GM21390 (cell line): Measurements from ENCODE around the gene ZDHHC14.

Experiments
- ATAC-seq: cut with Tn5 transposase; IDR thresholded peaks from one replicate; pipeline ENCODE4 v1.9.1; 2021; ENCODE audit not compliant: unreplicated experiment

Gene ZDHHC14

DNA sequence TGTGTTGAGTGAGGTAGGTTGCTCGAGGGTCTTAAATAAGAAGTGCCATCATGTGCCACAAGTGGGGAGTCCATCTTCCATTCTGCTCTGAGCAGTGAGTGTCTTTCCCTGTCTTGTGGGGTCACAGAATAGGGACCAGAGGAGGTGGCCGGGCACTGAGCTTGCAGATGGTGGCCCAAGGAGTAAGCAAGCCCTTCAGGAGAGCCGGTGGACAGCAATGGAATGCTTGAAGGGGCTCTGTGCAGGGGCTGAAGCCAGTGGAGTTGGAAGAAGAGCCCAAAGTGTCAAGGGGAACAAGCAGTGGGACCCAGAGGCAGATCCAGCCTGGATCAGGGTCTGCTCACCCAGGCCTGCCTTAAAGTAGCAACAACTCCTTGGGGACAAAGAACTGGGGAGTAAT, 228.6 kb downstream of the ZDHHC14 start:
- ATAC-seq = no peak

DNA sequence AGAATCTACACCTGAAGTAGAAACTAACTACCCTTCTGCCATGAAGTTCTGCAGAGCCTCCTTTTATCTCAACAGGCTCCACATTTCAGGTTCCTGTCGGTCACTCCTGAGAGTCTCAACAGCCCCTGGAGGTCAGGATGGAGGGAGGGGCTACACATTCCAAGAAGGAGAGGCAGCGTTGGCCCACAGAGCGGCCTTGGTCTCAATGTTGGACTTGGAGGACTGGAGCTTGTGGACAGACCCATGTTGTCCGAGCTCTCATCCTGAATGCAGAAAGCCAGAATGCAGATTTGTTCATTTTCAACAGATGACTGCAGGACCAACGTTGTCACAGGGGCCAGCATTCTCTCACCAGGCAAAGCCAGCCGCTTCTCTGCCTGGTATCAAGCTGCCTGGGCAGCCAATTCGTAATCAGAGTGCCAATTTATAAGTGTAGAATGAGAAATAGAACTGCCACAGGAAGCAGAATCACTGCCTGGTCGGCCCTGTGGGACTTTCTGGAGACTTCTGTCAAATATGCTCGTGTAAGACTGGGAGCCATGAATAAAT, 229.5 kb downstream of the ZDHHC14 start:
- ATAC-seq = no peak

DNA sequence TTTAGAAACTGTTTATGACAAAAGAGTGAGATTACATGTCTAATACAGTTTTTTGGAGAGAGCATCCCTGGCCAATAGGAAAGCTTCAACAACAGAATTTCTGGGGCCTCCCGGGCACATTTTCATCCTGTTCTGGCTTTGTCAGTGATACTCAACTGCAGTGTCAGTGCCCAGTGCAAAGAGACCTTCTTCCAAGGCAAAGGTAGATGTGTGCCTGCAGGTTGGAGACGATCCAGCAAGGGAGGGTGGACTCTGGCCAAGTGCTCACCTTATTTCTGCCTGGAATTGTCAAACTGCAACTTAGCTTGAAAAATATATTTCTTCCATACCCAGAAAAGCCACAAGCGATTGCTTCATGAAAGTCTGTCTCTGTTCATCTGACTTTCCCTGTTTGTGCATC, 230.4 kb downstream of the ZDHHC14 start:
- no peak for ATAC-seq

DNA sequence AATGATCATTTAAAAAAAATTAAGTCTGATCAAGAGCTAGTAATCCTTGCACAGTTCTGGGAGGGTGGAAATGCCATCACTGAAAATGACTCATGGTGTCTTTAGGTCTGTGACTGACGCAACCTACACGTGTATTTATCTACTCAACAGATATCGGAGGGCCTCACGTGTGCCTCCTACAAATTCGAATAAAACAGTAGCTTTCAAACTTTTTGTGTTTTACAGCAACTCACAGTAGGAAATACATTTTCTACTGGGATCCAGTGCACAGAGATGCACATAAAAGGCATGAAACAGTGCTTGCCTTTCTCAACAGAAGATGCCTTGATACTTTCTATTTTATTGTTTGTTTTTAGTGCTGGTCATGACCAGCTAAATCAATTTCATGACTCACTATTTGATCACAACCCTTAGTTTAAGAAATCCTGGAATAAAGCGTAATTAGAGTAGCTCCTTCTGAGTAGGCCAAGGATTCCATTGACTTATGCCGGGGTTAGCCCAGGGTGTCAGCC, 232.1 kb downstream of the ZDHHC14 start:
- no peak for ATAC-seq

DNA sequence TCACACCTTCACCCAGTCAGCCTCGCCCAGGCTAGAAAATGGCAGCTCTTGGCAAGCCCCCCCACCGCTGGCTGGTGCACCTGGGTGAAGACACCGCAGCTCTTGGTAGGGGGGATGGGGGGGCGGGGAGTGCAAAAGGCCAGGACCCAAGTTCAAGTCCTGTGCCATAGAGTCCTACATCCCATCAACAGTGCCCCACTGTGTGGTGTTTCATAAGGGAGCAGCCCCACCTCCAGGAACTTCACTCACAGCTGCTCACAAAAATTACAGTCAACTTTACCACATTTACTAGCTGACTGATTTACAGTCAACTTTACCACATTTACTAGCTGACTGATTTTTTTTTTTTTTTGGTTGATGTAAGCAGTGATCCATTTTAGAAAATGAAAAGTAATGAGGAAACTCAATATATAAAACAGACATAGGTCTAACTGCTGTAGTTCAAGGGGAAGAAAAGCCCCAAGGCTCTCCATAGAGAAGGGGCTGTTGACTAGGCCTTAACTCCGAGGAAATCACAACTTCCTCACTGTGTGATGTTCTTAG, 233.1 kb downstream of the ZDHHC14 start:
- ATAC-seq = no peak

DNA sequence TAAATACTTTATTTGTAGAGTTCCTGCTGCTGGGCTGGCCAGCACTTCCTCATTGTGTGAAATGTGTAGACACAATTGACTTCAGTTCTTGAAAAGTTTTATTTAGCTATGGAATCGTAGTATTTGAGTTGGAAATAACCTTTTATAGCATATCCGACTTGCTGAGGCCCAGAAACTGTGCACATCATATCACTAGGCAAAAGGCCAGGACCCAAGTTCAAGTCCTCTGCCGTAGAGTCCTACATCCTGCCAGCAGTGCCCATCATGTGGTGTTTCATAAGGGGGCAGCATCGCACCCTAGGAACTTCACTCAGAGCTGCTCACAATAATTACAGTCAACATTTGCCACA, 234.4 kb downstream of the ZDHHC14 start:
- no peak for ATAC-seq

DNA sequence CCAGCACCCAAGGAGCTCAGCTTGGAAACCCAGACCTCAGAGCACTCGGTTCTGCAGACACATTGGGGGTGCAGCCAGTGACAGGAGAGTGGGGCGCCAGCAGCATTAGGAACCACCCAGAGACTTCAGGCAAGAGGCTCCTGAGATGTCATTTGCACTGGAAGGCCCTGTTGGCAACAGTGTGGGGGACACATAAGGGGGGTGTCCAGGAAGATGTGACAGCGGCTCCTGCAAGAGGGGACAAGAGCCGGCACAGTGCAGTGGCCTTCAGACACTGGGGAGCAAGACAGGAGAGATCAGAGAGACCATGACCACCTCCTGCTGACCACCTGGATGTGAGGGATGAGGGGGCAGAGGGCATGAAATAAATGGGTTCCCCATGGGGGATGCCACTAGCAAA, 235.0 kb downstream of the ZDHHC14 start:
- no peak for ATAC-seq

DNA sequence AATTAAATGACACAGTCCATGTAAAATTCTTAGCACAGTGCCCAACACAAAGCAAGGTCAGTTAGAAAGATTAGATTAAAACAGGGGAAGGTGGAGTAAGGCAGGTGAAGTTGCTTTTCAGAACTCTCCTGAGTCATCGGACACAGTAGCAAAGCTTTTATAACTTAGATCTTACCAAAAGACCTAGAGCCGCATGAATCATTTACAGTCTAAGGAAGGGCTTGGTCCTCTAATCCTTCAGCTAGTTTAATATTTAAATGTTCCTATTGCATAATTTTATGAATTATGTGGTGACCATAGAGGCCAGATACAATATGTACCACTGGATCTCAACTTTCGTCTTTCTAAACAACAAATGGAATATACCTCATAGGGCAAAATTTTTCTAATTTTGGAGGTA, 240.0 kb downstream of the ZDHHC14 start:
- ATAC-seq = no peak

DNA sequence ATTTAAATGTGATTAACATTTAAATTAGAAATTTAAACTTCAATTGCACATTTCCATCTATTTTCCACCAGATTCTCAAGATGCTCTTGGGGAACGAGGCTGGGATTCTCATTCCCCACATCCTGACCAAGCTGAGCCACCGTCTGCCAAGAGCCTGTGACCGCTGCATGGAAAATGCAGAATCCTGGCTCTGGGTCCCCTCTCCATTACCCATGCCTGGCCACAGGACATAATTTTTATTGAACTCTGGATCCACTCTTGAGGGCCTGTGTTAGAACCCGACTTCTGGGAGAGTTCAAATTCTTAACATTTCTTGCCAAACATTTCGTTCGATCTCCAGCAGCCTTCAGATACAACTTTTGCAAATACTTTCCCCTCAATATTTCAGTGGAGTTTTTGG, 240.4 kb downstream of the ZDHHC14 start:
- no peak for ATAC-seq

DNA sequence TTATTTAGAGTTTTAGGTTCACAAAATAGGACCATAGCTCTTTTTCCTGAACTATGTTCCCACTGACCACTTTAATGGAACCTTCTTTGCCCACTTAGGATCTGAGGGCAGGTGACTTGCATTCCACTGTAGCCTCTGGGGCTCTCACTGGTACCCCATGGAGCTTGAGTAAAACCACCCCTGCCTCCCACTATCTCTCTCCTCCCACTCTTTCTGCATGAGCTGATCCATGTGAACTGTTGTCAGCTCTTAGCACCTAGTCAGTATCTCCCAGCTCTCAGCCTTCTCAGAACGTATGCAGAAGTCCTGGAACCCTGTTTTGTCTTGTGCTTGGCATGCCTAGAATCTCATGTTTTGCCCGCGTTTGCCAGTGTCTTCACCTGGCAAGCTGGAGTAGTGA, 241.4 kb downstream of the ZDHHC14 start:
- no peak for ATAC-seq

DNA sequence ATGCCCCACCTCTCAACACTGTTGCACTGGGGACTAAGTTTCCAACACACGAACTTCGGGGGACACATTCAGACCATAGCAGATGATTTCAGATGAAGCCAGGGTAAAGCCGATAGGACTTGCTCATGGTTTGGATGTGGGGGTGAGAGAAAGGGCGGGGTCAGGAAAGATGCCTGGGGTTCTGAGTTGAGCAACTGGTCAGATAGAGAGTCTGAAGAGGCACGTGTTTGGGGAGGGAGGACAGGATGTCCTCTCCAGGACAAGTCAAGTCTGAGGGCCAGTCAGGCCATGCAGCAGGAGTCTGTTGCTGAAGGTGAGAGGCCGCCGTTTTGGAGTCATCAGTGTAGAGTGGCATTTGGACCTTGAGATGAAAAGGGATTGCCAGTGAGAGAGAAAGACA, 244.1 kb downstream of the ZDHHC14 start:
- no peak for ATAC-seq

DNA sequence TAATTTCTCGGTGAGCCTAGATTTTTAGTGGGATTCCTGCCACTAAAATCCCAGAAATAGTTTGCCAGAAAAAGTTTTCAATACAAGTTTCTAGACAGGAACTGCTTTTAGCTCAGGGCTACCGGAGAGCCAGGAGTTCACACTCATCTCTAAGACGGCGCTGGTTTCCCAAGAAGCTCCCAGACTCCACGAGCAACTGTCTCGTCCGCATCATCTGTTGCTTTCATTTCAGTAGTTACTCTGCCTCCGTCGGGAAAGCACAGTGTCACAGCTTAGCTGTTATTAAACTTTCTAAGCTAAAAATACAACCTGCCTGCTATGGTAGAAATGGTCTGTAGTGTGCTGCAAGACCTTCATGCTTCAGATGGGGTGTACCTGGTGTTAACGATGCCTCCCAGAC, 244.8 kb downstream of the ZDHHC14 start:
- no peak for ATAC-seq

DNA sequence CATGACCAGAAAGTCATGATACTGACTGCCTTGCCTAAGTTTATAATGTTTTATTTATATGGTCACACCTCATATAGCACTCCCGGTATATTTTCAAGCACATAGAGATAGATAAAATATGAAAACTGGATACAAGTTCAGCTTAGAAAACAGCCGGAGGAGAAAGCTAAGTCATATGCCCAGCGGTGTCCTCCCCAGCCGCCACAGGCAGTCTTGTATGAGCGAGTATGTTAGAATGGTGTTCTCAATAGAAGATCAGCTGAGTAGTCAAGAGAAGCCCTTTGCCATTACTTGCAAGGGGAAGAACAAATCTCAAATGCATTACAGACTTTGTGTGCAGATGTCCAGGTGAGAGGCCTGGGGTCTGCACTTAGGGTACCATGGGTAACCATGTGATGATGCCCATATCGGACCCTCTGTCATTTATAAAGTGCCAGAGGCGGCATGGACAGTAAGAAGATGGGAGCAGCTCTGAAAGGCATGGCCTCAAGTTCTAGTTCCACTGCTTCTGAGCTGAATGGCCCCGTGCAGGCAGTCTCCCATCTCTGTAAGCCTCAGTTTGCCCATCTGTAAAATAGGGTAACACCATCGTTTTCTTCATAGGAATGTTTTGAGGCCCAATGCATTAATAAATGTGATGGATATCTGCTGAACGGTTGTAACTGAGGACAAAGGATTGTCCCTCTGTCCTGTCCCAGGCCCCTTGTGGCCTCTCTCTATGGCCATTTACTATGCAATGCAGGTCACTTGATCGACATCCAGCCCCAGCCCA, 246.4 kb downstream of the ZDHHC14 start:
- no peak for ATAC-seq

DNA sequence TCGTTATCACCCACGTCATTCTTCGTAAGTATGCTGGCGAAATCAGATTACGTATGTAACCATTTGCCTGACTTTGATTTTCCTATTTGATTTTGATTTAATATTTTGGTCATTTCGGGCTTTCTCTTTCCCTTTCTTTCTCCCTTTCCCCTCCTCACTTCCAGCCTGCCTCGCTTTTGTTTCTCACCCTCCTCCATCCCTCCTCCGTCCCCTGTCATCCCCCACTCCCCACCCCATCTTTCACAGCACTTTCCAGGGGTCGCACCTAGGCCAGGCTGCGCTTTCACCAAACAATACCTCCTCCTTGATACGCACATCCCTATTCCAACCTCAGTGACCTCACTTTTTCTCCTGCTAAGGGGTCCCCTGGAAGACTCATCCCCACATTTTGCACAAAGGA, 247.5 kb downstream of the ZDHHC14 start:
- no peak for ATAC-seq

DNA sequence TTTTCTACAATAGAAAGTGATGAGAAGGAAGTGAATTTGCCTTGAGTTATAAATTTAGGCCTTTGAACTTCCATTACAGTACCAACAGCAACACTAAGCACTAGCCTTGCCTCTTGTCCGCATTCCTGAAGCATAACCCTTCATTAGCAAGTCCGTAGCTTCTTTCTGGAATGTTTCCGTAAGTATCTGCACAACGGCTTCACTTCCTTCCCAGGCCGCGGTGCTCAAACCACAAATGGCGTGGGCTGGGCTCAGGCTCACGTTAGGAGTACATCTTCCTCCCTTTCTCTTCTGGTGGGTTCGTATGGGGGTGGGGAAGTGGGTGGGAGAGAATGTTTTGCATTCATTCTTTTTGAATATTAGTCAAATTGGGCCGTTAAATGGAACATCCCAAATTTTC, 248.2 kb downstream of the ZDHHC14 start:
- ATAC-seq = no peak

DNA sequence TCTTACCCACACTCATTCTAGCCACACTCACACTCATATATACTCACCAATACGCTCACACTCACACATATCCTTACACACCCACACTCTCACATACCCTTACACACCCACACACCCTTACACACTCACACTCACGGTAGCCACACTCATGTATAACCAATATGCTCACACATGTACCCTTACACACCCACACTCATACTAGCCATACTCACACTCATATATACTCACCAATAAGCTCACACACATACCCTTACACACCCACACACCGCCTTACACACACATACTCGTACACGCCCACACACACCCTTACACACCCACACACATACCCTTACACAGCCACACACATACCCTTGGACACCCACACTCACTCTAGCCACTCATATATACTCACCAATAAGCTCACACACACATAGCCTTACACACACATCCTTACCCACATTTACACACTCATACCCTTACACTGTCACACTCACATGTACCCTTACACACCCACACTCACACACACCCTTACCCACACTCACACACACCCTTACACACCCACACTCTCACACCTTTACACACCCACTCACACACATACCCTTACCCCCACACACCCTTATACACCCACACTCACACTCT, 249.6 kb downstream of the ZDHHC14 start:
- ATAC-seq = no peak

DNA sequence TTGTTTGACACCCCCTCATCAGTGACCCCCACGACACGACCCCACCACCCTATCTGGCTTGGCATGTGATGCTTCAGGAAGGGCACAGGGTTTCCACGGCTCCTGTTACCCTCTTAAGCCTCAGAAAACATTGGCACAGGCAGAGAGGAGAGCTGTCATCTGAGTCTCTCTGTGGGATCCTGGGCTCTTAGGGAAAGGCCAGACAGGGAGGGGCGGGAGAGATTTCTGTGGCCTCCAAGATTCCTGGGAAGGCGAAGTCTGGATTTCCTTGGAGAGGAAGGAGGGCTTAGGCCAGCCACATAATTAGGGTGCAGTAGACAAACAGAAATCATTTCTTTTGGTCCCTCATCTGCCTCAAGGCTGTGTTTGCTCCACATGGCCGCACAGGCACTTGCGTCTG, 250.4 kb downstream of the ZDHHC14 start:
- no peak for ATAC-seq

DNA sequence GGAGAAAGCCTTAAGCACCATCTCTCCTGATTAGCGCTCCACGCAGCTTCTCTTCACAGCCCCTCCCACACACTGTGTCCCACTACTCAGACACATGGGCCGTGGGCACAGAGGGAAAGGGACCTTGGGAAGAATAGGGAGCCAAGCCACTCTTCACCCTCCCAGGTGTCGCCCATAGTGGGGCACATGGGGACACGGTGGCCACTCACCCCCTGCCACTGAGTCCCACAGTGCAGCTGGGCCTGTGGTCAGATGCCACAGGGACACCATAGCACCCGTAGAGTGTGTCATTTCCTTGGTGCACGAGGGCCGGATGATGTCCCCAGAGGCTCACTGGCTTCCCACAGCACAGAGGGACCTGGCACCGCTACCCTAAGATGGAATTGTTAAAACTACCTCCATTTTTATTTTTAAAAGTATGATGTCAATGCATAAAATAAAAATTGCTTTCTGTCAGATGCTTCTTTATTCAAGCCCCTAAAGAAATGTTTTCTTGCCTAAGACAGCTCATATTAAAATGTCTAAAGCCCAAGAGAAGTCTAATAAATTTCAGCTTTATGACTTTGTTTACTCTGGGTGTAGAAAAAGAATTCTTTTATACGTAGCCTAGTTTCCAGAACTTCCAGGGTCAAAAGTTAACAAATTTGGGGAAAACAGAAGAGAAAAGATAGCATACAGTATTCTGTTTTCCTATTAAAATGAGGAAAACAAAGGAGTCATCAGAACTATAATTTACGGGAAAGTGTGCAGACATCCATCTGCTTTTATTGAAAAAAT, 251.0 kb downstream of the ZDHHC14 start:
- no peak for ATAC-seq

DNA sequence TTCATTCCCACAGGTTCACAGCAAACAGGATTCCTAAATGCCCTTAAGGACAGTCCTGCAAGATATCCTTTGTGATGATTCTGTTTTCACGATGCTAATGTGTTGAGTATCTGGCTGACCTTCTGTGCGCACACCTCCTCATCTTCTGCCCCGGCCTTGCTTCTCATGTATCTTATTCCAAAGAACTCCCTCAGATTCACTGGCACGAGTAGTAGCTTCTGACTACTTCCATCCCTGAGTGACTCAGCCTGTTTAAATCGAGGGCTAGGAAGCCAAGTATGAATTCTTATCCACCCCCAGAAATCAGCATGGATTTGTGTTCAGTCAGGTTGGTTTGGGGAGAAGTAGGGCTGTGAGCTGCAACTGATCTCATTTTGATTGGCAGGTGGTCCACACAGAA, 251.8 kb downstream of the ZDHHC14 start:
- ATAC-seq = no peak

DNA sequence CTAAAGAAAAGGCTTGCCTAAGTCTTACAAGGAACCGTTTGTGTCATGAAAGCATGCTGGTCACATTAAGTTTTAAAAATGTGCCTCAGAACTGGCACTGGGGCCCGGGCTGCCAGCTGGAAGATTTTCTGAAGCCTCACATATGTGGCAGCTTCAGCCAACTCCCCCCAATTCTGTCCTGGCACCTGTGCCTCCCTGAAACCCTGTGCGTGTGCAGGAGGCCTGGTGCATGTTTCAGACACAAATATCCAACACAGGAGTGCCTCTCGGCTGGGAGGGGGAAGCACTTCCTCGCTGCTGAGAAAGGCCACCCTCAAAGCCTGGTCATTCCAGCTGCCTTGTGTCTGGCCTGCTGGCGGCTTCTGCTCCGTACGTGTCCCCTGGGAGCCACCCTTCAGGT, 253.6 kb downstream of the ZDHHC14 start:
- no peak for ATAC-seq
